GM19397 (cell line): ENCODE data around the gene JUND.

Experiments used
- ATAC-seq: cut with Tn5 transposase; IDR thresholded peaks from one replicate; pipeline ENCODE4 v1.9.1; 2021; ENCODE audit warnings: mild to moderate bottlenecking, moderate library complexity; ENCODE audit not compliant: unreplicated experiment

The JUND gene

GRCh38 chr19:18271433-18271841 lies 10.0 kb downstream of the JUND start:
- ATAC-seq = no peak

- no peak for ATAC-seq
These were observed 11.1 kb downstream of the JUND start for GRCh38 chr19:18270326-18270725.

DNA sequence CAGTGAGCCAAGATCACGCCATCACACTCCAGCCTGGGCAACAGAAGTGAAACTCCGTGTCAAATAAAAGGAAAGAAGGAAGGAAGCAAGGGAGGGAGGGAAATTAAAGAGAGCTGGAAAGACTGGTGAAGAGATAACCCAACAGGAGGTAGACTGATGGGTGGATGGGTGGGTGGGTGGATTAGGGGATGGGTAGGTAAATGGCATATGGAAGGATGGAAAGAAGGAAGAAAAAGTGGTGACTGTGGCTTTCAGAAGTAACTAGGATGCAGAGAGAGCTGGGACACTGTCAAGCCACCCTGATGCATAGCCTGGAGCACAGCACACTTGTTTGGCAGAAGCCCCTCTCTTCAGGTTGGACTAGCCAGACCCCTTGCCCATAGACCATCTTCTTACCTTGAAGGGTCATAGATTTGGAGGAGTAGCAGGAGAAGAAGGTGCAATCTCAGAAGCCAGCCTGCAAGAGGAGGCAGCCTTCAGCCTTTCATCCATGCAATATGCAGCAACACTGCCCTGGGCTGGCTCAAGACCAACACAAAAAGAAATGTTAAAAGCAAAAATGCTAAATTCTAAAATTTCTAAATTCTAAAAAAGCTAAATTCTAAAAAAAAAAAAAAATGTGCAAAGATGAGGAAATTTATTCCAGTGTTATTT lies 12.2 kb downstream of the JUND start:
- ATAC-seq = no peak

DNA sequence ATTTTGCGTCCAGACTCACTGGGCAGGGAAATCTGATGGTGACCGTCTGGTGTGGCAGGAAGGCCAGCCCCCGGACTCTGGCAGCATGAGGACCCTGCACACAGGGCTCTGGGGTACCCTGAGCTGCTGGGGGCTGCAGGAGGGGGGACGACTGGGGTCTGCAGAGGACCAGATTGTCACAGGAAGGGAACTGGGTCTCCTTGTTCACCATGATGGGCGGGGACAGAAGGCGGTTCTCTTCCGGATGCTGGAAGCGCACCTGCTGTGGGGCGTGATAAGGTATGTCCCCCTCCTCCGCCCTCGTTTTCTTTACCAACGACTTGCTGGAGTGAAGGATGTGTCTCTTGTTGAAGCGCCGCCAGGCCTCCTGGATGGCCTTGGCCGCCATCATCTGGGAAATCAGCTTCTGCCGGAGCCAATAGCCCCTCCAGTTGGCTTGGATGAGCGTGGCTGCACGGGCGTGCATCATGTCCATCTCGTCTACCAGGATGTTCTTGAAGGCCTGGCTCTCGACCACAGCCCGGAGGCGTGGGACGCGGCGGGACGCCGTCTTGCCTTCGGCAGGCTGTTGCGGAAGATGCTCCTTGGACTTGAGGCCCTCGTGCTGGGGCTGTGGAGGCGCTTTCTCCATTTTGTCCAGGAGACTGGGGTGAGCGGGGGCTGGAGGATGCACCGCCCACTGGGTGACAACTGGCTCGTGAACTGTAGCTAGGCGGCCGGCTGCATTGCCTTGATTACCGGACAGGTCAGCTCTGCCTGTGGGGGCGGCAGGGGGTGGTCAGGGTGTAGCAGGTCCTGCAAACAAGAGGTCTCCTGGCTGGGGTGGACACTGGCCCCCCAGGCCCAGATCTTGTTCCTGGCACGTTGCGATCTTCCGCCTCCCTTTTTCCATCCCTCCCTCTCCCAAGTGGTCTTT lies 14.4 kb downstream of the JUND start:
- ATAC-seq = no peak

GRCh38 chr19:18265582-18265981 lies 15.8 kb downstream of the JUND start:
- no peak for ATAC-seq

DNA sequence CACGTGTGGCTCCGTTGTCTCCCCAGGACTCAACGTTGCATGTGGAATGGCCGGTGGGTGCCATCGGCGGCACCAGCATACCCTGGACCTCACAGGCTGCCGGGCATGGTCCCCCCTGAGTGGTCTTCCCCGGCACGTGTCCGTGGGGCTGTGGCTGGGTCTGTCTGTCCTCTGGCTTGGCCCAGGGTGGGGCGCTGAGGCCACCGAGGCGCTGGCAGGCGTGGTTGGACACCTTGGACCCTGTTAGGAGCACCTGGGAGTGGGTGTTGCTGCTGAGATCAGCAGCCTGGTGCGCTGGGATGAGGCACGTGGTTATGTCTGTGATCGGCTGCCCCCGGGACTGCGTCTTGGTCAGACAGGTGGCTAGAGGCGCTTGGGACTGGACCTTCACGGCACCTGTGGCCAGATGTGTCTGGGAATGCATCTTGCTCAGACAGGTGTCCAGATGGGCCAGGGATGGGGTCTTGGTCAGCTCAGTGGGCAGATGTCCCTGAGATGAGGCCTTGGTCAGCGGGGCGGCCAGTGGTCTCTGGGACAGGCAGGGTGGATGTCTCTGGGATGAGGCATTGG lies 16.4 kb downstream of the JUND start:
- ATAC-seq = no peak

DNA sequence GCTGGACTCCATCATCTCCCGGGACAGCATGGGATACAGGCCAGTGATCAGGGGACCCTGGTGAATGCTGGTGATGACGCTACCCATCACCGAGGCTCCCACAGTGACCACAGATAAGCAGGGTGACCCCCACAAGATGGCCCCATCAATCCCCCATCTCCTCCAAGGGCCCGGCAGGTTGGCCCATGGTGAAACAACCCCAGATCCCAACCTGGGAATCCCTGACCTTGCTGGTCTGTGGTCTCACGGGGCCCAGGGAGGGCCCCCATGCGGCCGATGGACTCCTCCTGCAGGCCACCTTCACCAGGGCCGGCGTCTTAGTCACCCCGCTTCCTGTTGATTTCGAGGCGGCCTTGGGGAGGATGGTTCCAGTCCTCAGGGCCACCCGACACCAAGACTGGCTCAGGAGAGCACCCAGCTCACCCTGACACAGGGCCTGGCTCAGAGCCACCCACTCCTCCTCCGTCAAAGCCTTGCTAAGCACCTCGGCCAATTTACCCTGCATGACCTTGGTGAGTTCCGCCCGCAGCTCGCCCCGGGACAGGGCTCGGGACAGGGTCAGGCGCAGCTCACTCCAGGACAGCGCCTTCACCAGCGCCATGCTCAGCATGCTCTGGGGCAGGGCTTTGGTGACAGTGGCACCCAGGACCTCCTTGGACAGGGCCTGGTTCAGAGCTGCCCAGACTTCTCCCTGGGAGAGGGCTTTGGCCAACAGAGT lies 17.1 kb downstream of the JUND start:
- no peak for ATAC-seq

DNA sequence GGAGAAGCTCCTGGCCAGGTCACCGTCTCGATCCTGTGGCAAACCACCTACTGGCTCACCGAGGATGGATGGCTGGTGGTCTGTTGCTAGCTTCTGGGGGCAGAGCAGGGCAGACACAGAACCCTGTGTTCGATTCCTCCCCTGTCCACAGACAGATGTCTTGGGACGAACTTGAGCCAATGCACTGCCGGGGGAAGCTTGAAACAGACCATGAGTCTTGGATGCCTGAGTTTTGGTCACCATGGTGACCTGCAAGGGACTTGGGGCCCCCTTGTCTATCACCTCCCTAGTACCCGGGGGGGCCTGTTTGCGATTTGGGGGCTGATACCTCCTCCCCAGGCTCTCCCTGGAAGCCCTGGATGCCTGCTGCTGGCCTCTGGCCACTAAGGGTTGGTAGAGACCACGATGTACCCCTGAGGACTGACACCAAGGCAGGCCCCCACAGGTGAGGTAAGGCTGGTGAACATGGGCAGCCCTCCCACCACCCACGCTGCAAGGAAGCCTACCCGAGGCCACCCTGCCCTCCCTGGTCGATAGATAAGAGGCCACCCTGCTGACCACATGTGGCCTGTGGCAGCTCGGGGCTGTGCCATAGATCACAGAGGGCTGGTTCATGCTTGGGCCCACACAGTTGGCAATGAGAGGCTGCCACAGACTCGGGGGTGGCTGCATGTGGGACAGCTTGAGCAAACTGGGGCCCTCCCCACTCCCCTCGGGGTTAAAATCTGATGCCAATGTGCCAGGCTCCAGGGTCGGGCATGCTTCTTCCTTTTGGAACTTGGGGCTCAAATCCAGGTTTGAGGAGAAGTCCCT lies 17.9 kb downstream of the JUND start:
- no peak for ATAC-seq

- no peak for ATAC-seq
These were observed 18.5 kb downstream of the JUND start for GRCh38 chr19:18262917-18263316.

DNA sequence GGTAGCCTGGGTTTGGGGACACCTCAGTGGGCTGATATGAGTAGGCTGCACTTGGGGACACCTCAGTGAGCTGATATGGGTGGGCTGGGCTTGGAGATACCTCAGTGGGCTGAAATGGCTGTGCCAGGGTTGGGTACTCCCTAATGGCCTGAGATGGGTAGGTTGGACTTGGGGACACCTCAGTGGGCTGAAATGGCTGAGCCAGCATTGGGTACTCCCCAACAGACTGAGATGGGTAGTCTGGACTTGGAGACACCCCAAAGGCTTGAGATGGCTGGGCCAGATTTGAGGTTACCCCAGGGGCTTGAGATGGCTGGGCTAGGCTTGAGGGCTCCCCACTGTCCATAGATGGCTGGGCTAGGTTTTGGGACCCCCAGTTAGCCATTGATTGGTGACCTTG lies 19.3 kb downstream of the JUND start:
- no peak for ATAC-seq

DNA sequence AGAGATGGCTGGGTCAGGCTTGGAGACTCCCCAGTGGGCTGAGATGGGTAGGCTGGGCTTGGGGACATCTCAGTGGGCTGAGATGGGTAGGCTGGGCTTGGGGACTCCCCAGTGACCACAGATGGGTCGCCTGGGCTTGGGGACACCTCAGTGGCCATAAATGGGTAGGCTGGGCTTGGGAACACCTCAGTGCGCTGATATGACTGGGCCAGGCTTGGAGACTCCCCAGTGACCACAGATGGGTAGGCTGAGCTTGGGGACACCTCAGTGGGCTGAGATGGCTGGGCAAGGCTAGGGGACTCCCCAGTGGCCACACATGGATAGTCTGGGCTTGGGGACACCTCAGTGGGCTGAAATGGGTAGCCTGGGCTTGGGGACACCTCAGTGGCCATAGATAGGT lies 19.9 kb downstream of the JUND start:
- ATAC-seq = no peak

DNA sequence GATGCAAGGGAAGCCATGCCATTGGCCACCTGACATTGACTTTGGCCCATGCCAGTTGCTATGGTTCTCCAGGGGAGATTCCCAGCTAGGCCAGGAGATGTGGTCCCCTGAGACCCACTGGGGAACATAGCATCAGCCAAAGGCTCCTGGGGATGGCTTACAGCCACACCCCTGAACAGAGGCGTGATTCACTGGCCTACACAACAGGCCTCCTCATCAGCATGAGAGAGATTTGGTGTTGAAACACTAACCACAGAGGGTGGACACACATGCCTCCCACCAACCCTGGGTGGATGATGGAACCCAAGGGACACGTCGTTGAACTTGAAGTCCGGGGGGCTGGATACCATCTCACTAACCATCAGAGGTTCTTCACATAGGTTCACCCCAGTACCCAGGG lies 21.5 kb downstream of the JUND start:
- no peak for ATAC-seq

- no peak for ATAC-seq
These were observed 23.6 kb downstream of the JUND start for GRCh38 chr19:18257503-18258470.

DNA sequence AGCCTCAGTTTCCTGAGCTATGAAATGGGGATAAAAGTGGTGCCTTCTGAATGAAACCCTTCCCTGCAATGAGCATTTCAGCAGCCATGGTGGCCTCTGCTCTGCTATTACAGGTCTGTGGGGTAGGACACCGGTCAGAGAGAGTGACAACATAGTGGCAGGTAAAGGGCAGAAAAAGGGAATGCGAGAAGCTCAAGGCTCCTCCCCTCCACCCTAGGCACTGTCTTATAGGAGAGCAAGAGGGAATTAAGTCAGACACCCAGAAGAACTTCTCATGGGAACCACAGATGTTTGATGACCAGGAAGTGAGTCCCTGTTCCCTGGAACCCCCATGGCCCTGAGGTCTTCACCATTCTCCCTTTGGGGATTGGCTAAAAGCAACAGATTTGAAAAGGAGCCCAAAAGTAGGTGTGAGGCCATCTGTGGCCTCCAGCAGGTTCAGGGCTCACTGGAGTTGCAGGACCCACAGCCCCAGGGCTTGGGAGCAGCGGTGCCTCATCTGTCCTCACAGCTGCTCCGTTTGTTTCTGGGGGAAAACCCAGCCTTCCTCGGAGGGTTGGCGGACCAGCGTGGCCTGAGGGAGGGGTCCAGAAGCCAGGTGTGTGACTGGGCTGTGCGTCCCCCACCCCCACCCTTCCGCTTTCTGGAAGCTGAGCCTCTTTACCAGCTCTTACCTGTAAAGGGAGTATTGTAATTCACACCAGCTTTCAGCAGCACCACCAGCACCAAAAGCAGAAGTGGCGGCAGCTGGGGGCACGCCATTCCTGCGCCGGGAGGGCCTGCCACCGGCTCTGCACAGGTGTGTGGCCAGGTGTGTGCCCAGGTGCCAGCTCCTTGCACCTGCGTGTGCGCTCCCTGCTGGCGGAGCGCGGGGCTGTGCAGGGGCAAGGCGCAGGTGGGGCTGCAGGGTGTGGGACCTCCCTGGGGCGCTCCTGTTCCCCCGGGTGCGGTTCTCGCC lies 26.6 kb downstream of the JUND start:
- ATAC-seq = no peak

GRCh38 chr19:18253716-18254115 lies 27.7 kb downstream of the JUND start:
- ATAC-seq = no peak

- ATAC-seq = no peak
These were observed 28.3 kb downstream of the JUND start for GRCh38 chr19:18253130-18253529.

- no peak for ATAC-seq
These were observed 29.1 kb downstream of the JUND start for GRCh38 chr19:18252370-18252717.

- no peak for ATAC-seq
These were observed 29.6 kb downstream of the JUND start for GRCh38 chr19:18251587-18252369.
